Activated T-cell treated with anti-CD3 and anti-CD28 coated beads, Interleukin-2, amount 50 U/mL, for 72 hours (primary cell): ENCODE data around the gene FMC1. TPM values are rescaled to one million over a fixed set of nuclear protein-coding genes. Genes with fewer than 3 reads are reported as not detected.

Source experiments
- ATAC-seq, 2 donors: fragments of 150-1000 bp; cut with Tn5 transposase; replicated peaks in 1 of 2; 2 replicates each; pipeline ENCODE4 v1.10.0; 2021; ENCODE audit warnings: moderate library complexity in 2 of 2, mild to moderate bottlenecking in 1 of 2
- DNase-seq, 2 donors: peaks; one replicate each; pipeline ENCODE4 v3.0.0; 2021 to 2022; ENCODE audit warnings: mixed read lengths in 1 of 2
- H3K27ac Mint-ChIP-seq: one replicate; pipeline ENCODE4 v1.8.0; 2022; ENCODE audit warnings: mild to moderate bottlenecking, moderate library complexity, mixed read lengths
- H3K27me3 Mint-ChIP-seq: one replicate; pipeline ENCODE4 v1.8.0; 2022; ENCODE audit warnings: low read depth, mixed read lengths
- H3K36me3 Mint-ChIP-seq, 2 donors: one replicate each; pipeline ENCODE4 v1.8.0; 2022; ENCODE audit warnings: mixed read lengths in 2 of 2, mild to moderate bottlenecking in 1 of 2; ENCODE audit not compliant: insufficient read depth in 2 of 2
- H3K4me1 Mint-ChIP-seq: one replicate; pipeline ENCODE4 v1.8.0; 2022; ENCODE audit warnings: low read depth, mixed read lengths
- H3K4me3 Mint-ChIP-seq, 2 donors: one replicate each; pipeline ENCODE4 v1.8.0; 2022; ENCODE audit warnings: mild to moderate bottlenecking in 2 of 2, mixed read lengths in 2 of 2, moderate library complexity in 2 of 2
- H3K9me3 Mint-ChIP-seq, 2 donors: one replicate each; pipeline ENCODE4 v1.8.0; 2022; ENCODE audit warnings: mixed read lengths in 2 of 2
- total RNA-seq, 2 donors: library from RNA; stranded (reverse); gene quantifications; one replicate each; pipeline ENCODE4 v1.2.3, GENCODE V29; 2022

The FMC1 gene
- total RNA-seq, 2 donors from 2014 or later: 7.8 to 15.9 TPM

- DNase-seq: no peak
- Mint-ChIP-seq H3K9me3 (no peaks in the 10 kb centered on the region), H3K4me1 (peaks cover 77% of the 10 kb centered on the region), H3K27ac (peak overlapping the region; percentile 66), H3K27me3 (no peaks in the 10 kb centered on the region), H3K36me3 (peaks cover 10 to 29% of the 10 kb centered on the region in 2 donors), H3K4me3 (peak overlapping the region in 1 of 2 donors; percentile 45)
- ATAC-seq: peak; percentile 30 to 68
Observed at GRCh38 chr7:139367438-139368155, 26.5 kb downstream of the FMC1 start.

GRCh38 chr7:139370301-139370942 lies 29.3 kb downstream of the FMC1 start:
- H3K4me3 Mint-ChIP-seq: peak overlapping the region in 1 of 2 donors; percentile 59
- H3K27me3 Mint-ChIP-seq: no peaks in the 10 kb centered on the region
- no peak for DNase-seq
- peaks cover 9 to 17% of the 10 kb centered on the region in 2 donors for H3K36me3 Mint-ChIP-seq
- H3K9me3 Mint-ChIP-seq: no peaks in the 10 kb centered on the region
- ATAC-seq: peak in 1 of 2 donors; percentile 22
- peaks cover 64% of the 10 kb centered on the region for H3K4me1 Mint-ChIP-seq
- H3K27ac Mint-ChIP-seq: peak overlapping the region; percentile 86

- Mint-ChIP-seq H3K9me3 (no peaks in the 10 kb centered on the region), H3K27ac (peak overlapping the region; percentile 91), H3K4me1 (peaks cover 65% of the 10 kb centered on the region), H3K36me3 (peaks cover 8 to 14% of the 10 kb centered on the region in 2 donors), H3K4me3 (peak overlapping the region in 1 of 2 donors; percentile 8), H3K27me3 (no peaks in the 10 kb centered on the region)
- ATAC-seq (peak in 1 of 2 donors; percentile 33), DNase-seq (no peak)
Observed at GRCh38 chr7:139370943-139371313, 29.8 kb downstream of the FMC1 start.

GRCh38 chr7:139374246-139374645 lies 33.1 kb downstream of the FMC1 start:
- no peak for ATAC-seq
- Mint-ChIP-seq H3K4me3 (no peak overlapping the region), H3K4me1 (peaks cover 48% of the 10 kb centered on the region), H3K27ac (peak overlapping the region; percentile 35), H3K27me3 (no peaks in the 10 kb centered on the region), H3K9me3 (no peaks in the 10 kb centered on the region), H3K36me3 (peaks cover 4 to 20% of the 10 kb centered on the region in 2 donors)
- DNase-seq: no peak

- Mint-ChIP-seq H3K36me3 (peaks cover 1 to 32% of the 10 kb centered on the region in 2 donors), H3K4me1 (no peaks in the 10 kb centered on the region), H3K27me3 (no peaks in the 10 kb centered on the region), H3K9me3 (no peaks in the 10 kb centered on the region), H3K4me3 (no peak overlapping the region), H3K27ac (no peak overlapping the region)
- DNase-seq (no peak), ATAC-seq (no peak)
Observed at GRCh38 chr7:139382439-139382838, 41.3 kb downstream of the FMC1 start.

GRCh38 chr7:139384611-139385010 lies 43.5 kb downstream of the FMC1 start:
- H3K27me3 Mint-ChIP-seq: no peaks in the 10 kb centered on the region
- ATAC-seq (no peak), DNase-seq (no peak)
- H3K27ac Mint-ChIP-seq: no peak overlapping the region
- no peak overlapping the region for H3K4me3 Mint-ChIP-seq
- peaks cover 9 to 40% of the 10 kb centered on the region in 2 donors for H3K36me3 Mint-ChIP-seq
- H3K9me3 Mint-ChIP-seq: no peaks in the 10 kb centered on the region
- peaks cover 7% of the 10 kb centered on the region for H3K4me1 Mint-ChIP-seq

GRCh38 chr7:139387594-139387993 lies 46.5 kb downstream of the FMC1 start:
- DNase-seq (no peak), ATAC-seq (no peak)
- Mint-ChIP-seq H3K36me3 (peaks cover 10 to 40% of the 10 kb centered on the region in 2 donors), H3K4me3 (no peak overlapping the region), H3K4me1 (peaks cover 18% of the 10 kb centered on the region), H3K27ac (peak overlapping the region; percentile 84), H3K9me3 (no peaks in the 10 kb centered on the region), H3K27me3 (no peaks in the 10 kb centered on the region)

- Mint-ChIP-seq H3K27ac (peak overlapping the region; percentile 6), H3K4me3 (no peak overlapping the region), H3K4me1 (peaks cover 26% of the 10 kb centered on the region), H3K9me3 (no peaks in the 10 kb centered on the region), H3K36me3 (peaks cover 10 to 33% of the 10 kb centered on the region in 2 donors), H3K27me3 (no peaks in the 10 kb centered on the region)
- ATAC-seq (no peak), DNase-seq (no peak)
Observed at GRCh38 chr7:139389091-139389490, 48.0 kb downstream of the FMC1 start.

GRCh38 chr7:139389774-139390173 lies 48.6 kb downstream of the FMC1 start:
- Mint-ChIP-seq H3K36me3 (peaks cover 13 to 35% of the 10 kb centered on the region in 2 donors), H3K27me3 (no peaks in the 10 kb centered on the region), H3K4me3 (no peak overlapping the region), H3K4me1 (peaks cover 33% of the 10 kb centered on the region), H3K27ac (no peak overlapping the region), H3K9me3 (no peaks in the 10 kb centered on the region)
- ATAC-seq: no peak
- no peak for DNase-seq

- Mint-ChIP-seq H3K4me1 (peaks cover 38% of the 10 kb centered on the region), H3K4me3 (no peak overlapping the region), H3K27ac (peak overlapping the region; percentile 66), H3K9me3 (no peaks in the 10 kb centered on the region), H3K36me3 (peaks cover 15 to 40% of the 10 kb centered on the region in 2 donors), H3K27me3 (no peaks in the 10 kb centered on the region)
- DNase-seq (no peak), ATAC-seq (peak in 1 of 2 donors; percentile 39)
Observed at GRCh38 chr7:139393621-139394211, 52.6 kb downstream of the FMC1 start.

- peaks cover 10 to 38% of the 10 kb centered on the region in 2 donors for H3K36me3 Mint-ChIP-seq
- H3K9me3 Mint-ChIP-seq: no peaks in the 10 kb centered on the region
- H3K4me3 Mint-ChIP-seq: peak overlapping the region in 1 of 2 donors; percentile 22
- peaks cover 38% of the 10 kb centered on the region for H3K4me1 Mint-ChIP-seq
- ATAC-seq (no peak), DNase-seq (no peak)
- no peaks in the 10 kb centered on the region for H3K27me3 Mint-ChIP-seq
- H3K27ac Mint-ChIP-seq: peak overlapping the region; percentile 54
Observed at GRCh38 chr7:139394540-139394939, 53.4 kb downstream of the FMC1 start.
